GM12892 (cell line): Measurements from ENCODE around the gene RAET1L.
"Not testable (repeated sequence)": the region's sequence is repeated elsewhere in the genome, so short reads cannot be mapped to it uniquely, and the experiment has no call there.

Experiments
- DNase-seq: peaks from one replicate; pipeline ENCODE4 v3.0.0; 2011; ENCODE audit not compliant: insufficient read length
- FAIRE-seq: peaks from 2 replicates; lab custom pipeline; 2011; peaks lifted over from hg19 to GRCh38; lab: Jason Lieb, UNC
- POLR2A ChIP-seq: IDR thresholded peaks from 2 replicates; pipeline ENCODE4 v1.6.1; 2011; ENCODE audit warnings: low read depth, low read length, control low read depth
- POLR2AphosphoS5 ChIP-seq: IDR thresholded peaks from 2 replicates; pipeline ENCODE4 v1.6.1; 2011; ENCODE audit warnings: low read depth, low read length, control low read depth
- TAF1 ChIP-seq: IDR thresholded peaks from 2 replicates; pipeline ENCODE4 v1.6.1; 2011; ENCODE audit warnings: low read depth, mild to moderate bottlenecking, control low read depth, low read length, borderline replicate concordance

Gene RAET1L

GRCh38 chr6:150008588-150008987 lies 16.7 kb downstream of the RAET1L start:
- no peak for TF ChIP-seq POLR2AphosphoS5
- TF ChIP-seq POLR2A = no peak
- TF ChIP-seq TAF1 = no peak
- DNase-seq = no peak
- no peak for FAIRE-seq

DNA sequence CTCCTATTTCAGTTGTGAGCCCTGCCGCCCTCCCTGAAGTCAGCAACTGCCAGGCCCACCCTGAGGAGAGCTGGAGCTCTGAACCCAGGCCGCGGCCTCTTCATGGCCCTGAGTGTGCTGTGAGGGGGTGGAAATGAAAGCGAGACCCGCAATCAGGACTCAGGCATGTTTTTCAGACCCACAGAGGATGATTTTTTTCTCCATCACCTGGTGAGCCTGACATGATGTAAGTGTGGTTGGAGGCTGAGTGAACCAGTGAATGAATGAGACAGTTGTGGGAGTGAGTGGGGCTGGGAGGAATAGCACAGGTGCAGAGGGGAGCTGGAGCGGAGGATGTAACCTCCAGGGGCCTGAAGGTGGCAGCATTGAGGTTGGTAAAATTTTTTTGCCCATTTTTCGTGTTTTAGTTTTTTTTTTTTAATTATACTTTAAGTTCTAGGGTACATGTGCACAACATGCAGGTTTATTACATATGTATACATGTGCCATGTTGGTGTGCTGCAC lies 18.3 kb downstream of the RAET1L start:
- TF ChIP-seq POLR2AphosphoS5 = no peak
- no peak for TF ChIP-seq POLR2A
- FAIRE-seq = no peak
- no peak for DNase-seq

- FAIRE-seq (no peak), DNase-seq (no peak)
- TF ChIP-seq POLR2A (no peak), TAF1 (no peak), POLR2AphosphoS5 (no peak)
Measured at GRCh38 chr6:150005761-150006651, 19.3 kb downstream of the RAET1L start.

- no peak; the same call in 1 of the 2 replicates for TF ChIP-seq POLR2A
- no peak for TF ChIP-seq TAF1
- TF ChIP-seq POLR2AphosphoS5 = no peak
- peak; percentile 50 for FAIRE-seq
- DNase-seq = peak; percentile 85
Measured at GRCh38 chr6:150004783-150005717, 20.3 kb downstream of the RAET1L start.

DNA sequence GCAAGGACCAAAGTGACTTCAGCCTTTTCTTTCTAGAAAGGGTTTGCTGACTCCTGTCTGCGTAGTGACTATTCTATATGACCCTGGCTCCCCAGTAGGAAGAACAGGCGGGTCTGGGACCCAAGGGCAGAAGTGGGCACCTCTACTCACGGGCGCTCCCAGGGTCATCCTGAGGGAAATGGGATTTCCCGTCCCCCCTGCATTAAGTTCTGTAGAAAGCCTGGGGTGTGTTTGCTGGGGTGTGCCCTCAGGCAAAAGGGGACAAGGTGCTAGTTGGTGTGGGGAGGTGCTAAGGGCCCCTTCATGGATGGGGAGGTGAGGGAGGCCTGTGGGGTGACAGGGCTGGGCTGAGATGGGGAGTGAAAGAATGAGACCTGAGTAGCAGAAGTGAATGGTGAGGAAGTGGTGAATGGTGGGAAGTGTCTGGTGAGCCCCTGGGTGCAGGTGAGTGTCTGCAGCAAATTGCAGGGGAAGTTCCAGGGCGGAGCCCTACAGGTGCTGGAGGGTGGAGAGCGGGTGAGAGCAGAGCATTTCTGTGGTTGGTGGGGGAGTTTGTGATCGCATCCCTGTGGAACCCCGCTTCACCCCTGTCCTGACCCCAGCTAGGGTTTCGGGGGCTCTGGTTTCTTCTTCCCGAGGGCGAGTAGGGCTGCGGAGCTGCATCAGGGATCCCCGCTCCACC lies 21.1 kb downstream of the RAET1L start:
- DNase-seq (no peak), FAIRE-seq (no peak)
- TF ChIP-seq POLR2AphosphoS5 = no peak
- TF ChIP-seq POLR2A = no peak
- TF ChIP-seq TAF1 = no peak

- FAIRE-seq = not testable (repeated sequence)
Measured at GRCh38 chr6:150003599-150003998, 21.7 kb downstream of the RAET1L start.

GRCh38 chr6:150002710-150003109 lies 22.6 kb downstream of the RAET1L start:
- FAIRE-seq (no peak), DNase-seq (no peak)
- TF ChIP-seq POLR2A (no peak), TAF1 (no peak), POLR2AphosphoS5 (no peak)

More at GRCh38 chr6:150003599-150003998, 21.7 kb downstream of the RAET1L start:
- not testable (repeated sequence) for DNase-seq

GRCh38 chr6:150001295-150002008 lies 23.9 kb downstream of the RAET1L start:
- FAIRE-seq (peak; percentile 79), DNase-seq (no peak)
- TF ChIP-seq TAF1 = no peak
- TF ChIP-seq POLR2AphosphoS5 = no peak
- TF ChIP-seq POLR2A = no peak

GRCh38 chr6:149999636-150000035 lies 25.7 kb downstream of the RAET1L start:
- DNase-seq (no peak), FAIRE-seq (no peak)
- no peak for TF ChIP-seq POLR2A
- TF ChIP-seq TAF1 = no peak
- TF ChIP-seq POLR2AphosphoS5 = no peak

DNA sequence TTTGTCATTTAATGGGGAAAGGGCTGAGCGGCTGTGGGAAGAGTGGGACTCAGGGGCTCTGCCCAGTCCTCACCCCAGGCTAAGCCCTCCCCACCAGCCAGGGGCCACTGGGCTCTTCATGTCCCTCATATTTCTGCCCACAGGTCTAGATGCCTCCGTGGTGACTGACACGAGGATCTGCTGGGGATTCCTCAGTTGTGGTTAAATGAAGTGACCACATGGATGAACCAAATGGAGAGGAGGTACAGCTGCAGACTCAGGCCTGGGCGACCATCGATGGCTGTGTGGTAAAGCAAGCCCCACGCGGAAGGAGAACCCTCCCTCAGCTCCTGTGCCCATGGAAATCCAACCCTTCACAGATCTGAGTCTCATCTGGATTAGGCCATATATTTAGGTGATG lies 29.4 kb downstream of the RAET1L start:
- DNase-seq = no peak
- no peak for TF ChIP-seq POLR2A
- no peak for TF ChIP-seq TAF1
- TF ChIP-seq POLR2AphosphoS5 = no peak
- no peak for FAIRE-seq
